ENCODE data around the gene LACRT.

The LACRT gene

GRCh38 chr12:54605138-54605970 lies 29.3 kb downstream of the LACRT start:
- TF ChIP-seq EGR1 (IDR thresholded peaks at IDR 0.05) (no peak), NFIC (IDR thresholded peaks at IDR 0.05) (no peak), YY1 (IDR thresholded peaks at IDR 0.05; ENCODE audit: low read depth) (no peak), EP300 (IDR thresholded peaks at IDR 0.05; ENCODE audit: borderline replicate concordance) (no peak)

DNA sequence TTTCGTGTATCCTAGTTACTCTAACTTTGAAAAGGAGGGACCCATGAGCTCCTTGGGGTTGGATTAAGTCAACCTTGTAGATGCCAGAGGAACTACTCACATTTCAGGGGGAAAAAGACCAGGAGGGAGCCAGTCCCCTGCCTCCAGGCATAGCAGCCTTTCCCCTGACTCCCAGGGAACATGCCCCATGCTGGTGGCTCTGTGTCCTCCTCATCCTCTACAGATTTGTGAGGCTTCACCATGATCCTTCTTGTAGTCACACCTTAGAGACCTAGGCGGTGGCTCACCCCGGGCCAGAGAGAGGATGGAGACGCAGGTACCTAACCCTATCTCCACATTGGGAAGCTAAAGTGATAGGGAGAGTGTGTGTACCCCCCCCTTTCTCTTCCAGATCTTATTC lies 30.3 kb downstream of the LACRT start:
- TF ChIP-seq TEAD4 (IDR thresholded peaks at IDR 0.05) (no peak), EP300 (IDR thresholded peaks at IDR 0.05; ENCODE audit: borderline replicate concordance) (no peak), EGR1 (IDR thresholded peaks at IDR 0.05) (no peak), ZBTB7A (IDR thresholded peaks at IDR 0.05; ENCODE audit: low read depth) (no peak), MAX (IDR thresholded peaks at IDR 0.05) (no peak), FOXM1 (IDR thresholded peaks at IDR 0.05; ENCODE audit: borderline replicate concordance, low read depth) (no peak), RAD21 (IDR thresholded peaks at IDR 0.05; ENCODE audit: low read depth) (no peak), REST (IDR thresholded peaks at IDR 0.05; ENCODE audit: low read depth) (no peak), TCF12 (IDR thresholded peaks at IDR 0.05; ENCODE audit: low read depth) (no peak), NFIC (IDR thresholded peaks at IDR 0.05) (no peak)
- TF ChIP-seq, protein P1, sequence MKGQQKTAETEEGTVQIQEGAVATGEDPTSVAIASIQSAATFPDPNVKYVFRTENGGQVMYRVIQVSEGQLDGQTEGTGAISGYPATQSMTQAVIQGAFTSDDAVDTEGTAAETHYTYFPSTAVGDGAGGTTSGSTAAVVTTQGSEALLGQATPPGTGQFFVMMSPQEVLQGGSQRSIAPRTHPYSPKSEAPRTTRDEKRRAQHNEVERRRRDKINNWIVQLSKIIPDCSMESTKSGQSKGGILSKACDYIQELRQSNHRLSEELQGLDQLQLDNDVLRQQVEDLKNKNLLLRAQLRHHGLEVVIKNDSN (IDR thresholded peaks at IDR 0.05): no peak

DNA sequence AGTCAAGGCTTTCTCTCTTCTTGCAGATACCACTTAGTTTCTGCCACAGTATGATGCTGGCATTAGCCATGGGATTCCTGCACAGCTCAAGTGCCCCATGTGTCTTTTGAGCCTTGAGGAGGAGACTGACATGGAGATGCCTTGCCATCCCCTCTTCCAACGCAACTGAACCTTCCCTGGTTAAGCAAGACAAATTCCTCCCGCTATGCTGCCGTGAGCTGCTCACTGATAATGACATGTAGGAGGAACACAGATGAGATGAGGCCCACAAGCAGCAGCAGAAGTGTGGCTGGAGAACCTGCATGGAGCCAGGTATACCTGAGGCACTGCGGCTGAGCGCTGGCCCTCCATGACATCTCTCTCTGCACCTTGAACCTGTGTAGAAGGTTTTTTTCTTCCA lies 30.8 kb downstream of the LACRT start:
- TF ChIP-seq FOXM1 (IDR thresholded peaks at IDR 0.05; ENCODE audit: borderline replicate concordance, low read depth) (no peak), TCF12 (IDR thresholded peaks at IDR 0.05; ENCODE audit: low read depth) (no peak), ZBTB7A (IDR thresholded peaks at IDR 0.05; ENCODE audit: low read depth) (no peak)
- TF ChIP-seq, protein P1 (IDR thresholded peaks at IDR 0.05): no peak

GRCh38 chr12:54603173-54603814 lies 31.4 kb downstream of the LACRT start:
- peak; percentile 45 for TF ChIP-seq CEBPB (IDR thresholded peaks at IDR 0.05)
- TF ChIP-seq RAD21 (IDR thresholded peaks at IDR 0.05; ENCODE audit: low read depth): peak; percentile 70
- TF ChIP-seq EP300 (IDR thresholded peaks at IDR 0.05; ENCODE audit: borderline replicate concordance): no peak
- no peak for TF ChIP-seq EGR1 (IDR thresholded peaks at IDR 0.05)
- peak; percentile 34; the same call in 1 of the 2 replicates for TF ChIP-seq TEAD4 (IDR thresholded peaks at IDR 0.05)

DNA sequence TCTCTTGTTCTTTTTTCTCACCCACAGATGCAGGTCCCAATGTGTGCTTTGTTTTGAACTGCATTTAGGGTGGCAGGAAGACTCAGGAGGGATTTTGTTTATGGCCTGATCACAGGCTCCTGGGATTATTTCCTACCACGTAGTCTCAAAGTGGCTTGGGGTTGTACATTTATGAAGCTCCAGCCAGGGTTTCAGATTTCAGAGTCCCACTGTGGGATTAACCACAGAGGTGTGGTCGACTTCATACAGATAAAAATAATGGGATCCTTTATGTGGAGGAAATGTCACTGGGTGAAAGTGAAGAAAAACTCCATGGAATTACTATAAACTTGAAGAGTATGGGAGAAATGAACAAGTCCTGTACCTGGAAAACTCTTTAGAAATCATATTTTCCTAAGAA lies 32.0 kb downstream of the LACRT start:
- TF ChIP-seq EP300 (IDR thresholded peaks at IDR 0.05; ENCODE audit: borderline replicate concordance): no peak
- no peak for TF ChIP-seq FOXM1 (IDR thresholded peaks at IDR 0.05; ENCODE audit: borderline replicate concordance, low read depth)
- no peak for TF ChIP-seq RAD21 (IDR thresholded peaks at IDR 0.05; ENCODE audit: low read depth)
- no peak for TF ChIP-seq YY1 (IDR thresholded peaks at IDR 0.05; ENCODE audit: low read depth)
- TF ChIP-seq TEAD4 (IDR thresholded peaks at IDR 0.05): no peak
- TF ChIP-seq TAF1 (IDR thresholded peaks at IDR 0.05; ENCODE audit: low read depth): no peak
- TF ChIP-seq CEBPB (IDR thresholded peaks at IDR 0.05): no peak
- TF ChIP-seq ZBTB7A (IDR thresholded peaks at IDR 0.05; ENCODE audit: low read depth): no peak
- TF ChIP-seq MAX (IDR thresholded peaks at IDR 0.05): no peak
- TF ChIP-seq NFIC (IDR thresholded peaks at IDR 0.05): no peak
- TF ChIP-seq REST (IDR thresholded peaks at IDR 0.05; ENCODE audit: low read depth): no peak
- TF ChIP-seq, protein P1 (IDR thresholded peaks at IDR 0.05): no peak
- no peak for TF ChIP-seq CREB1 (IDR thresholded peaks at IDR 0.05; ENCODE audit: low read depth)
